Lower leg skin (tissue), 3 donors: ENCODE measurements around the gene SCN3A.

Source experiments
- POLR2A ChIP-seq, 2 donors: fragments of 450-650 bp; IDR thresholded peaks; one replicate each; pipeline ENCODE4 v1.6.1; 2016 to 2017; ENCODE audit warnings: antibody characterized with exemption in 2 of 2, mild to moderate bottlenecking in 1 of 2, moderate library complexity in 1 of 2
- TF ChIP-seq, protein P1 (sequence below), 3 donors: fragments of 450-650 bp; IDR thresholded peaks; one replicate each; pipeline ENCODE4 v1.5.1; 2016; ENCODE audit warnings: antibody characterized with exemption in 3 of 3, mild to moderate bottlenecking in 3 of 3, moderate library complexity in 2 of 3

GRCh38 chr2:165054652-165055051 is 149.2 kb downstream of the SCN3A start:
- TF ChIP-seq, protein P1, sequence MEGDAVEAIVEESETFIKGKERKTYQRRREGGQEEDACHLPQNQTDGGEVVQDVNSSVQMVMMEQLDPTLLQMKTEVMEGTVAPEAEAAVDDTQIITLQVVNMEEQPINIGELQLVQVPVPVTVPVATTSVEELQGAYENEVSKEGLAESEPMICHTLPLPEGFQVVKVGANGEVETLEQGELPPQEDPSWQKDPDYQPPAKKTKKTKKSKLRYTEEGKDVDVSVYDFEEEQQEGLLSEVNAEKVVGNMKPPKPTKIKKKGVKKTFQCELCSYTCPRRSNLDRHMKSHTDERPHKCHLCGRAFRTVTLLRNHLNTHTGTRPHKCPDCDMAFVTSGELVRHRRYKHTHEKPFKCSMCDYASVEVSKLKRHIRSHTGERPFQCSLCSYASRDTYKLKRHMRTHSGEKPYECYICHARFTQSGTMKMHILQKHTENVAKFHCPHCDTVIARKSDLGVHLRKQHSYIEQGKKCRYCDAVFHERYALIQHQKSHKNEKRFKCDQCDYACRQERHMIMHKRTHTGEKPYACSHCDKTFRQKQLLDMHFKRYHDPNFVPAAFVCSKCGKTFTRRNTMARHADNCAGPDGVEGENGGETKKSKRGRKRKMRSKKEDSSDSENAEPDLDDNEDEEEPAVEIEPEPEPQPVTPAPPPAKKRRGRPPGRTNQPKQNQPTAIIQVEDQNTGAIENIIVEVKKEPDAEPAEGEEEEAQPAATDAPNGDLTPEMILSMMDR (IDR thresholded peaks at IDR 0.05) = no peak
- TF ChIP-seq POLR2A (IDR thresholded peaks at IDR 0.05) = no peak
